Stimulated activated CD4-positive, alpha-beta T cell treated with anti-CD3 and anti-CD28 coated beads, TNF-alpha, amount 100 ng/mL, for 24 hours (primary cell): ENCODE data around the gene MMEL1.

Source experiments
- DNase-seq, 3 experiments: peaks; one replicate each; pipeline ENCODE4 v3.0.0-alpha.2; 2020; ENCODE audit warnings: low read depth in 3 of 3

Gene MMEL1

DNA sequence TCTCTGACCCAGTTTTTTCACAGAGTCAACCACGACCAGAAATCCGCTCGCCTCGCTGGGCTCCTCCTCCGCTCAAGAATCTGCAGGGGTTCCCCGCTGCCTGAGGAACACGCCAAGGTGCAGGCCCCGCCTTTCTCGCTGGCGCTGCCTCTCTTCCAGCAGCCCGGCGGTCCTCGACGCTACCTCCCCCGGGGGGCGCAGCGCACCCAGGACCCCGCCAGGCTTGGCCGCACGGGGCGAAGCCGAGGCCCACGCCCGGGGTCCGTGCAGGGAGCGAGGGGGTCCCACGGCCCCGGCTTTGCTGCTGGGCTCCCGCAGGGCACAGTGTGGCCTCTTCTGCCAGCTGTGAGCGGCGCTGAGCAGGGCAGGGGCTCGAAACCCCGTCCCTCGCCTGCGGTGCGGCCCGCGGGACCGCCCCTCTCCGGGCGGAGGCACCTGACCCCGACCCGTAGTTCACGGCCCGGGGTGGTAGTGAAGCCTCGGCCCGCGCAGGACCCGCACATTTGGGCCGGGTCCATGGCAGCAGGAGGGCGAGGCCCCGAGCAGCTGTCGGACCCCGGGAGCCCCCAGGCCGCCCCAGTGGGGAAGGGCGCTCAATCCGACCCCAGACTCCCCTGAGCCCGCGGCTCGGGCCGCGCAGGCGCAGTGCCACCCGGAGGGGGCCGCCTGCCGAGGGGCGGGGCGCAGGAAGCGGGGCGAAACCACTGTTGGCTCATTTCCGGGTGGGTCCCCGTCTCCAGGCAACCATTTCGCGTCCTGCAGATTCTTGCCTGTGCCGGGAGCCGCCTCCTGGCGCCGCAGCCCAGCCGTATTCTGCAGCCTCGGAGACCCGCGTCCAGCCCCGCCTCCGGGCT is 10.0 kb upstream of the MMEL1 start:
- peak; percentile 91 to 94 (median 92) for DNase-seq

DNA sequence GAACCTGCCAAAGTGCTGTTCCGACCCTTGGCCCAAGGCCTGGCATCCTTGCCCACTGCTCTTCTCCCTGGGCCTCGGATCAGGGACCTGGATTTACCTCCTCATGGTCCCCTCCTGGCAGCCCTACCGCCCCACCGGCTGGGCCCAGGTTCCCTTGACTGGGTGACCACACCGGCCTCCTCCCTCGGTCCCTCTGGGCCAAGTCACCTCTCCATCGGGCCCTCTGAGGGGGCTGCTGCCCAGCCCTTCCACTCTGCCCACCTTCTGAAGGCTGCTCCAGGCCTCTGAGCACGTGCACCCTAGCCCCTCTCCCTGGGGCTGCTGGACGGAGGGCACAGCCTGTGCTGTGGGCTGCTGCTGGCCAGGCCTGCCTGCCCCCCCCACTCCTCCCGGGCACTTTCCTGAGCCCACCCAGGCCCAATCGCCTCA is 9.3 kb upstream of the MMEL1 start:
- DNase-seq, result no peak

DNA sequence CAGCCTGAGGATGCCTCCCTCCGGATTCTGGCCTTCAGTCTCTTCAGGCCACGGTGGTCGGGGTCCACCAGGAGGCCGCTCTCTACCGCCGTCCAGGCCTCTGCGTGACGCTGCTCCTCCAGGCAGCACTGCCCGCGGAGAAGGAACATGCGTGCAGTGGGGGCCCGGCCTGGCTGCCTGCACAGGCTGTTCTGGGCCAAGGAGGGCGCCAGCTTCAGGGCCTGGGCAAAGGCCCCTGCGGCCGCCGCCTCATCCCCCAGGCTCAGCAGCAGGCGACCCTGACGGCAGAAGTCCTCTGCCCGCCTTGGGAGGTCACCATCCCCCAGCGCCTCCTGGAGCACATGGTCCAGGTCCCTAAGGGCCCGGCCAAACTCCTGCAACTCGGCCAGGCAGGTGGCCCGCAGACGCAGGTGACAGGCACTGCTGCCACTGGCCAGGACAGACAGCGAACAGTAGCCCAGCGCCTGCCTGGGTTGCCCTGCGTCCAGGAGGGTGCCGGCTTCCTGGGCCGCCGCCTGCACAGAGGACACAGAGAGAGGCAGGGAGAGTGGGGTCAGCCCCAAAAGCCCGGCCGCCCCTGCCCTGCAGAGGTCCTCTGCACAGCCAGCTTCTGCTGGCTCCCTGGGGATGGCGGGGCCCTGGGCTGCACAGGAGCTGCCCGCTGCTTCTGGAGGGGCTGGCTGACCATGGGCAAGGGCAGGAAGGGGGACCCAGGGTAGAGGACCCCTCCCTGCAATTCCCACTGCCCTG is 8.7 kb upstream of the MMEL1 start:
- no peak for DNase-seq

DNA sequence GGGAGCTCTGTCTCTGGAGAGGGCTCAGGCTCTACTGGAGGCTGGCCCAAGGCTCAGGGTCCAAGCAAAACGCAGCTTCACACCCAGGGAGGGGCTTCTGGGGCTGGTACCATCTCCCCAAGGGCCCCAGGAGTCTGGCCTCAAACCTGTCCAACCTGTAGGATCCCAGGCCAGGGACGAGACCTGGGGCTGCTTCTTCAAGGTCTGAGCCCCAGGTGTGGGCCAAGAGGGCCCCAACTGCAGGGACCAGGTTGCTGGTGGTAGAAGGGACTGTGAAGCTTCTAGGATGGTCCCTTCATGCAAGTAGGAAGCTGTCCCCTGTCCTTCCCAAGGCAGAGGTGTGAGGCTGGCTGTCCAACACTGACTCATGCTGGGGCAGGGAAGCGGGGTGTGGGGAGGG is 7.8 kb upstream of the MMEL1 start:
- no peak for DNase-seq

DNA sequence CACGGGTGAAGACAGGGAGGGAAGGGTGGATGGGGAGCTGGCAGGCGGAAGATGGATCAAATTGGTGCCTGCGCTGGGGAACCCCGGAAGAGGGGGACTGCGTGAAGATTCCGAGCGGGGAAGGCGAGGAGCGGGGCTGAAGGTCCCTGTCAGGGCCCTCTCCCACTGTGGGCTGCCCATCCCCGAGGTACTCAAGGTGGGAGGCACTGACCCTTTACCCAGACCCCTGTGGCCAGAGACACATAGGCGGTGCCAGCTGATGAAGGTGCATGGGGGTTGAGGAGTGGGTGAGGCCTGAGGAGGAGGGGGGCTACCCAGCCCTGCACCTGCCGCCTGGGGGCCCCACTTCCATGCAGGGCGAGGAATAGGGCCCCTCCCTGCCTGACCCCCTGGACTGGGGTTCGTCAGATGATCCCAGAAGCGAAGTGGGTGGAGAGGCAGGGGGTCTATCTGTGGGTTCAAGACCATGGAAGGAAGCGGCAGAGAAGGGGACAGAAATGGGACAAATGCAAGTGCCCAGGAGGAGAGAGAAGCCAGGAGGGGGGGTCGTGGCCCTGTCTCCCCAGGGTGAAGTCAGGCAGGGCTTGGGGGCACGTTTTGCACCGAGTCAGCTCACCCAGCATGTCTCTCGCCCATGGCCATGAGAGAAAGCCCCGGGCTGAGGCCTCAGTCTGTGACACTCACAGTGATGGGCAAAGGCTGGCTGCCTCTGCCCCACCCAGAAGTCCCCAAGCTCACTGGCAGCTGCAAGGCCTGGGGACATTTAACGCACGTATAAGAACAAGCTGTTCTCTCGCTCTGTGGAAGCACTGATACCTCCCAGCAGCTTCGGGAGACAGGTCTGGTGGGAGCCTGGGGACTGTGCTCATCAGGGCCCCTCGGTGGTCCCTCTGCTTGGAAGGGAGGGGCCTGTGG is 7.0 kb upstream of the MMEL1 start:
- DNase-seq, result no peak

DNA sequence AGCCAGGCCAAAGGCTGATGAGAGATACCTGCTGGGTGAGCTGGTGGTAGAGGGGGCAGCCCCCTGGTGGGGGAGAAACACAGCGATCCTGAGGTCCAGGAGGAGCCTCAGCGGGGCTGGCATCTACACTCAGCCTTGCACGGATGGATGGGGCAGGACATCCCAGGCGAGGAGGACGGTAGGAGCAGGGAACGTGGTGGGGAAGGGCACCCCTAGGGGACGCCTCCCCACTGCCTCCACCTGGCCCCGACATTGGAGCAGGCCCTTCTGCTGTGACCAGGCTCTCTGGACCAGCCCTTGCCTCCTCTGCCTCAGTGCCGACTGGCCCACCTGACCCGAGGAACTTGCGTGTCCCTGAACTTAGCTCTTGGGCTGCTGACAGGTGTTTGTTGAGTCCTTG is 6.4 kb upstream of the MMEL1 start:
- DNase-seq, result no peak

DNA sequence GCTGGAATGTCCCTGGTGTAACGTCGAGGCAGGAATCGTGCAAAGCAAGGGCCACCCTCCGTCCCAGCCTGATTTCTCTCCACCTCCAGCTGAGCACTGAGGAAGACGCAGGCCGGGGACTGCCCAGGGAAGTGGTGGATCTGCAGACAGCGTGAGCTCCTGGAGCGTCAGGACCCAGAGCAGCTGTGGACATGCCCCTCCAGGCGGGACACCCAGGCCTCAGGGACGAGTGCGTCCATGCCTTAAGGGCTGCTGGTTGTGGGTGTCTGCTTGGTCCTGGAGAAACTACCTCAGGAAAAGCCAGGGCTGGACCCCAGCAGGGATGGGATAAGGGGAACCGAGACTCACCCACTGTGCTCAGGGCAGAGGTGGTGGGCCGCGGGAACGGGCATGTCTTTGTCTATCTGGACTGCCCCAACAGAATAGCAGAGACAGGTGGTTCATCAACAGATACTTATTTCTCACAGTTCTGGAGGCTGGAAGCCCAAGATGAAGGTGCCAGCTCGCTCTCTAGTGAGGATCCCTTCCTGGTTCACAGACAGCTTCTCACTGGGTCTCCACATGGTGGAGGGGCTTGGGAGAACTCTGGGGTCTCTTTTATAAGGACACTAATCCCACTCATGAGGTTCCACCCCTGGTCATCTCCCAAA is 5.8 kb upstream of the MMEL1 start:
- no peak for DNase-seq

DNA sequence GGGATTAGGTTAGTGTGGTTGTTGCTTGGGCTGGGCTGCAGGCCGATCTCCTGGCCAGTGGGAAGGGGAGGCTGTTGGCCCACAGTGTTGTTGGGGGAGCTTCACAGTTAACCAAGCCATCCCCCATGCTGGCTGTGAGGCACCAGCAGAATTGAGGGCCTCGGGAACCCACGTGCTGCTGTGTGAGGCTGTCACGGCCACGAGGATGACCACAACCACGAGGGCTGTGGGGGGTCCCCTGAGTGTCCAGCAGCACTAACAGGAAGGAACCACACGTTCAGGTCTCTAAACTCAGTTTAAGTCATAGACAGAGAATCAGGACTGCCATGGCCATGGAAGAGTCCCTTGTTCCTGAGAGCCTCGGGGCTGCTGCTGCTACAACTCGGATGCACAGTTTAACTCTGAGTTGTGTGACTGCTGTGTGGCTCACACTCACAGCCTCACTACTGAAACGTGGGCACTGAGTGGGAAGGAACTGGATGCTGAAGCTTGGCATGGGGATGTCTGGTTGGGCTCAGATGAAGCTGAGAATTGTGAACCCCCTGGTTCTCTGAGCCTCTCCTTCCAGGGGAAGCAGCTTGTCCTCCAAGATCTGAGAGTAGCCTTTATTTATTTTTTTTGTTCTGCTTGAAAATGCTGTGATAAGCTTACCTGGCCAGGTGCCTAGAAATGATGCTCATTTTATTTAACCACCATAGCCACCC is 4.8 kb upstream of the MMEL1 start:
- no peak for DNase-seq

DNA sequence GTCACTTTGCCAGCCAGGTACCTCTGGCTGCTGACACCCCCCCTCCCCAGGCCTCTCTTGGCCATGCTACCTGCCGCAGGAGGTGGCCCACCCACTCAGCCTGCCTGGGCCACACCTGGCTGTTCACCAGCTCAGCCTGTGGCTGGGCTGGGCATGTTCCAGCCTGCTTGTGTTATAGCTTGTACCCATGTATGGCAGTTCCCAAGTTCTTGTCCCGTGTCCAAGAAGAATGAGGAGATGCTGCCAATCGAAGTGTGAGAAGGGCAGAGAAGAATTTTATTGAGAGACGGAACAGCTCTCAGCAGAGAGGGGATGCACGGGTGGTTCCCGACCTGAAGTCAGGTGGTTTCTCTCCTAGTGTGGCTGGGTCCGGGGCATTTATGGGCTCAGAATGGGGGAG is 3.9 kb upstream of the MMEL1 start:
- no peak for DNase-seq

DNA sequence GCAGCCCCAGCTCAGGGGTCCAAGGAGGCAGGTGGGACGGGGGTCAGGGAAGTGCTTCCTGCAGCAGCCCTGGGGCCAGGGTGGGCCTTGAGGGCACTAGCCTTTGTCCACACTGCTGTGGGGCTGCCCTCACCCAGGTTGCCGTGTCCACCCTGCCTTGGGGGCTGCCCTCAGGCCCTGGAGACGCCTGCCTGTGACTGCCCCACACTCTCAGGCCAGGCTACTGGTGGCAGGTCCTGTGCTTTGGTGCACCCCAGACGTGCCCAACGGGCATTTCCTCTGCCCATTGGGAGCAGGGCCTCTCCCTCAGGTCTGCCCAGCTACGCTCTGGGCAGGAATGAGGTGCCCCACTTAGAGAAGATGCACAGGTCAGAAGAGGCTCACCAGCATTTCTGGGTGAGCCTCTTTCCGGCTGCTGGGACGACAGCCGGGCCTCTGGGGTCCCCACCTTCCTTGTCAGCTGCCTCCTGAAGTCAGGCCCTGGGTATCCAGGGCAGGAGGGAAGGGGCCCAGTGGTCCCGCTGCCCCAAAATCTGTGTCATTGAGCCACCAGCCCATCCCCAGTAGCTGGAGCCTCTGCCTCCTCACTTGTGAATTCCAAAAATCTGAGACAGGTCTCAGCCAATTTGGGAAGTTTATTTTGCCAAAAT is 2.7 kb upstream of the MMEL1 start:
- DNase-seq, result no peak

DNA sequence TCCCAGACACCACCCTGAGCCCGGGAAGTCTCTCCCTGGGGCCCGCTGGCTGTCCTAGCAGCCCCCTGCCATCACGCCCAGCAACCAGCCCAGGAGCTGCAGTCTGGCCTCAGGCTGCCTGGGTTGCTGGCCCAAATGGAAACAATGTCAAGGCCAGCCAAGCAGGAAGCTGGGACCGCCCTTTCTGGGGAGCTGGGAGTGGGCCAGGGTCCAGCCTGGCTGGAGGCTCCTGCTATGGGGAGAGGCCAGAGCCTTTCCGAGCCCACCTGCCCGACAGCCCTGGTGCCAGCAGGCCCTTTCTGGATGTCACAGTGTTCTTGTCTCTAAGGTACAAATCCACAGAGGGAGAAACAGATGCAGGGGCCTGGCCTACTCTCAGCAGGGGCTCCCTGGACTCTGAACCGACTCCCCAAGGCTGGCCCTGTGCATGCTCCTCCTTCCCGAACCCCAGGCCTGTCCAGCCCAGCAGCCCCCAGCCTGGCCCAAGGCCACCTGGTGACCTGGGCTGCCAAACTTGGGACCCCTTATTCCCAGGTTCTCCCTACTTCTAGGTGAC is 1.2 kb upstream of the MMEL1 start:
- DNase-seq, result no peak

DNA sequence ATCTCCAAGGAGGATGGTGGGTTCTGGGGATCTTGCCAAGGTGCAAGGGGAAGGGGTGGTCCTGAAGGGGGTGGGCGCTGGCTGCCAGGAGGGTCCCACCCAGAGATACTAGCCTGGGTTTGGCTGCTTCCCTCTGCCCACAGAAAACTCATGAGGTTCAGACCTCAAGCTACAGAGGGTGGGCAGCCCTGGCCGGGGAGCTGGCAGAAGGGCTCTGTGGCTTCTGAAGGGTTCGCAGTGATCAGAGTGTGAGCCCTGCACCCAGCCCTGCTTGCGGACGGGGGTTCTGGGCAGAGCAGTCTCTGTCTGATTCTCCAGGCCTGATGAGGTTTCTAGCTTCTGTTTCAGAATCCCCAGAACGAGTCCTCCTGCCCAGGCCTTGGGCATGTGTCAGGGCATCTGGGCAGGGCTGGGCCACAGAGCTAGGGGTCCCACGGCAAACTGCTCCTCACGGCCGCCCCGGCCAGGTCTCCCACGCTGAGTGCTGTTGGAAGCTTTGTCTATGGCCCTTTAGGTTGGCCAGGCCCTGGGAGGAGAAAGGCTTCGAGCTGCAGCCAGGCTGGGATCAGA is 635 bp upstream of the MMEL1 start:
- no peak for DNase-seq

DNA sequence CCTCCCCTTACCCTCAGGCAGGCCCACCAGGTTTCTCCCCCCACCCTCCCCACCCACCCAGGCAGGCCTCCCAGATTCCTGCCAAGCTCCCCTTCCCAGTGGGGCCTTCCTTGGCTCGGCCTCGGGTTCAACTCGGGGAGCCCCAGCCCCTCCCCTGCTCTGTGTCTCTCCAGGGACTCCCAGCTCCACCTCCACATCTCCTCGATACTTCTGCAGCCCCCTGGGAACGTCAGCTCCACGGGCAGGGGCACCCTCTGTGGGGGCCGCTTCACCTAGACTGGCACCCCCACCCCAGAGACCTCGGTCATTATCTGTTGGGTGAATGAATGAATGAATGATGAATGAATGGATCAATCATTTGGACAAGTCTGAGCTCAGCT is 775 bp downstream of the MMEL1 start:
- no peak for DNase-seq

DNA sequence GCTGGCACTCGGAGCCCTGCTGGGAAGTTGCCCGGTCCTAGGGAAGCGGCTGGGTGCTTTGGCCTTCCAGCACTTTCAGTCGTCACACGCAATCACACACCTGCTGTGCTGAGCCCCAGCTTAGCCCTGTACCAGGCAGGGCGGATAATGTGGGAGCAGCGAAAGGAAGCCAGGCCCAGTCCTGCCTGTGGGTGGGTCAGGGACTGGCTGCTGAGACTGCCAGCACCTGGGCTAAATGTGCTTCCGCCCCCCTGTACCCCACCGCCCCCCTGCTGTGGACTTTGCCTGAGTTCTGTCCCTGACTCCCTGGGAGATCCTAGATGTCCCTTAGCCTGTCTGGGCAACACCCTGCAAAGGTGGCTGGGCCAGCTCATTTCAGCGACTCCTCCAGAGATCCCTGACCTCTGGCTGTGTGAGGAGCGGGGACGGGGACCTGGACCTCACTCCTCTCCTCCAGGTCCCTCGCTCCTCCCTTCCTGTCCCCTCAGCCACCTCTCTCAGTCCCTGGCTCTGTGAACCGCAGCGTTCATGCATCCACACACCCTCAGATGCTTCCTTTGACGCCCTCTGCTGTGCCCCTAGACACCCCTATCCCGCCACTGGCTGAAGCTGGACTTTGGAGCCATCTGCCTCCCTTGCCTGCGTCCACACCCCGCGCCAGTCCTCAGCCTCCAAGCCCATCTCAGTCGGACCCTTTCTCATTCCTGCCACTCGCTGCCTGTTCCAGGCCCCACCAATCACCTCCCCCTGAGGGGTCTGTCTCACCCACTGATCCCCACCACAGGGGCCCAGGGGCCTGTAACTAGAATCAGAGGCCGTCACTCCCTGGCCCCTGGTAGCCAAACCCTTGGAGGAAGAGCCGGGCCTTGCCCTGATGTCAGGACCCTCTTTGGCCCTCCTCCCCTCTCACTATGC is 1.4 kb downstream of the MMEL1 start:
- DNase-seq, result no peak

DNA sequence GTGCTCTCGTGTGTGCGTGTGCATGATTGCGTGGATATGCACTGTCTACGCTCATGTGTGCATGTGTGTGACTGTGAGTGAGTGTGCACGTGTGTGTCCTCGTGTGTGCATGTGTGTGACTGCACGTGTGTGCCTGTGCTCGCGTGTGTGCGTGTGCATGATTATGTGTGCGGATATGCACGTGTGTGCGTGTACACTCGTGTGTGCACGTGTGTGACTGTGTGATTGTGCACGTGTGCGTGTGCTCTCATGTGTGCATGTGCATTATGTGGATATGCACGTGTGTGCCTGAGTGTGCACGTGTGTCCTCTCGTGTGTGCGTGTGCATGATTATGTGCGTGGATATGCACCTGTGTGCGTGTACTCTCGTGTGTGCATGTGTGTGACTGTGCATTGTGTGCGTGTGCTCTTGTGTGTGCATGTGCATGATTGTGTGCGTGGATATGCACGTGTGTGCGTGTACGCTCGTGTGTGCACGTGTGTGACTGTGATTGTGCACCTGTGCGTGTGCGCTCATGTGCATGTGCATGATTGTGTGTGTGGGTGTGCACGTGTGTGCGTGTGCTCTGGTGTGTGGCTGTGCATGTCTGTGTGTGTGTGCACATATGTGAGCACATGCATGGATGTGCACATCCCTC is 2.2 kb downstream of the MMEL1 start:
- no peak for DNase-seq

DNA sequence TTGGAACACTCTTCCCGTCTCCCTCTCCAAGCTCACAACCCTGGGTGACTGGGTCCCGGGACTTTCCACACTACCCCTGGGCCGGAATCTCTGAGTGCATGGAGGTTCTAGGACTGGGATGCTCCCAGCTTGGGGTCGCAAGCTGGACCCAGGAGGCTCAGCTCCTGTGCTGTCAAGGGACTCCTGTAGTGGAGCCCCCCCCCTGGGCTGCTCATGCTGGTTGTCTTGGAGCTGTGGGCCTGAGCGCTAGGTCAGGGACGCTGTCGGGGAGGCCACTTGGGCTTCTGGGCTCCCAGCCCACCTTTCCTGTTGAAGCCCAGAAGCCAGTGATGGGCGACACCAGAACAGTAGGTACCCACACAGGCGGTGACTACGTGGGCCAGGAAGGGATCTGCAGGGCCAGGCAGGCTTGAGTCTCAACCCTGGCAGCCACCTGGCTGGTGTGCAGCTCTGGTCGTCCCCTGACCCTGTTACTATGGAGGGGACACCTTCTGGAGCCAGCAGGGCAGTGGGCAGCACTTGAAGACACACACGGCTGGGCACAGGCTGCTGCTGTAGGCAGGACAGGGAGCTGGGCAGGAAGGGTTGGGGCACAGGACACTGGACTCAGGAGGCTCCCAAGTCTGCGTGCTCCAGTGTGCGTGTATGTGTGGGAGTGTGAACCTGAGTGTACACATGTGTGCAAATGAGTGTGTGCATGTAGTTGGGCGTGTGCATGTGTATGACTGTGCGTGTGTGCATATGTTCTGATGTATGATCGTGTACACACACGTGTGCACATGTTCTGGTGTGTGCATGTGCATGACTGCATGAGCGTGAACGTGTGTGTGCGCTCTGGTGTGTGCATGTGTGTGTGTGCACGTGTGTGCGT is 3.0 kb downstream of the MMEL1 start:
- no peak for DNase-seq

DNA sequence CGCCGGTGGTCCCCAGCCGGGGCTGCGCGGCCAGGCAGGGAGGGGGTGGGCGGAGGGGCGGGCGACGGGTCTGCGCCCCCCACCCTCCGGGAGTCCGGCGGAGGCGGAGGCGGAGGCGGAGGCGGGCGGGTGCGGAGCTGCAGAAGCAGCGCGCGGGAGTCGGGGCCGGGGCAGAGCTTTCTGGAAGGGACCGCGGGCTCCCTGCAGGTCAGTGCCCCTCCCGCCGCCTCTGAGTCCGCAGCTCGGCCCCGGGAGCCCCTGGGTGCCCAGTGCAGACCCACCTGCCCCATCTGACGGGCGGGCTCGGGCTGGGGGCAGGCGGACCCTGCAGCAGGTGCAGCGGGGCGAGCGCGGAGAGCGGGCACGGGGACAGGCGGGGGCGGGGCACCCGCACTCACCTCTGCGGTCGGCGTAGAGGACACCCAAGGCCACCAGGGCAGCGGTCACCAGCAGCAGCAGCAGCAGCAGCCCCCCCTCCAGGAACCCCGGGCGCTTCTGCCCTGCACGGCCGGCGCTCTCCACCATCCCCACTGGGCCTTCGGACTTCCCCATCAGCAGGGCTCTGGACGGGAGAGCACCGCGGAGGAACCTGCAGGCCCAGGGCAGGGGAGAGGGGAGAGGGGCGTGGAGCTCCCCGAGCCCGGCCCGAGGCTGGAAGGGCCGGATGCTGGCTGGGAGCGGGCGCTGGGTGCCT is 3.7 kb downstream of the MMEL1 start:
- no peak for DNase-seq
